Lower lobe of right lung (tissue), 2 donors: ENCODE measurements around the gene SYNGAP1. TPM values are rescaled to one million over a fixed set of nuclear protein-coding genes. Genes with fewer than 3 reads are reported as not detected.

Source experiments
- ATAC-seq, 2 donors: fragments of 200-7000 bp; cut with Tn5 transposase; one replicate each; pipeline ENCODE4 v1.9.1; 2020 to 2022; ENCODE audit warnings: mild to moderate bottlenecking in 2 of 2, moderate library complexity in 2 of 2
- DNase-seq: peaks from one replicate; pipeline ENCODE4 v3.0.0-alpha.2; 2020
- H3K27ac ChIP-seq: fragments of 200-600 bp; one replicate; pipeline ENCODE4 v1.8.0; 2022
- H3K27me3 ChIP-seq: fragments of 200-600 bp; one replicate; pipeline ENCODE4 v1.8.0; 2022; ENCODE audit warnings: low read depth
- H3K36me3 ChIP-seq: fragments of 200-600 bp; one replicate; pipeline ENCODE4 v1.8.0; 2022; ENCODE audit warnings: mild to moderate bottlenecking
- H3K4me1 ChIP-seq: fragments of 200-600 bp; one replicate; pipeline ENCODE4 v1.8.0; 2022
- H3K4me3 ChIP-seq: fragments of 200-600 bp; one replicate; pipeline ENCODE4 v1.8.0; 2022; ENCODE audit warnings: mild to moderate bottlenecking
- H3K9me3 ChIP-seq: fragments of 200-600 bp; one replicate; pipeline ENCODE4 v1.8.0; 2022
- CTCF ChIP-seq: fragments of 200-600 bp; IDR thresholded peaks from one replicate; pipeline ENCODE4 v1.8.0; 2022; ENCODE audit warnings: antibody characterized with exemption, mild to moderate bottlenecking
- intact Hi-C: fragments of 100-400 bp; cut with DNase I; formaldehyde crosslinking; loops from one replicate; pipeline ENCODE4 v1.11.0; 2022
- total RNA-seq: library from RNA; stranded (reverse); fragmentation: NEBNext Ultra II Directional; extraction: Animal tissue kit (Norgen Biotek cat#: 25700); gene quantifications from one replicate; pipeline ENCODE4 v1.2.1, GENCODE V29; 2021
- donor health status: DM: no; HTN: yes; CAD: no; lungs with severe emphysema.

SYNGAP1 gene
- total RNA-seq, 1 donor from 2014 or later: 21.6 TPM

GRCh38 chr6:33390767-33391277 is 29.0 kb upstream of the SYNGAP1 start:
- Histone ChIP-seq H3K9me3 (no peaks in the 10 kb centered on the region), H3K36me3 (no peaks in the 10 kb centered on the region), H3K4me1 (peaks cover 17% of the 10 kb centered on the region), H3K4me3 (peak overlapping the region; percentile 60), H3K27ac (peak overlapping the region; percentile 90), H3K27me3 (no peaks in the 10 kb centered on the region)
- ATAC-seq: no peak
- DNase-seq: no peak
- no peak for TF ChIP-seq CTCF
- intact Hi-C loops: no loop called here

GRCh38 chr6:33391278-33391921 is 28.5 kb upstream of the SYNGAP1 start, which contains the start of gene KIFC1:
Gene KIFC1 (plus strand): TSS chr6:33391823. CDS start chr6:33391986, 163 bp downstream.
- intact Hi-C loops: no loop called here
- peak; percentile 100 for DNase-seq
- Histone ChIP-seq H3K4me1 (peaks cover 17% of the 10 kb centered on the region), H3K9me3 (no peaks in the 10 kb centered on the region), H3K36me3 (no peaks in the 10 kb centered on the region), H3K4me3 (peak within 1 kb of the TSS; percentile 60), H3K27me3 (no peaks in the 10 kb centered on the region), H3K27ac (peak within 1 kb of the TSS; percentile 90)
- ATAC-seq: peak; percentile 97 to 98
- peak; percentile 97 for TF ChIP-seq CTCF

- Histone ChIP-seq H3K27ac (peak overlapping the region; percentile 90), H3K9me3 (no peaks in the 10 kb centered on the region), H3K36me3 (no peaks in the 10 kb centered on the region), H3K4me1 (peaks cover 17% of the 10 kb centered on the region), H3K27me3 (no peaks in the 10 kb centered on the region), H3K4me3 (peak overlapping the region; percentile 60)
- no peak for ATAC-seq
- no peak for TF ChIP-seq CTCF
- intact Hi-C loops: no loop called here
- DNase-seq: no peak
Measured at GRCh38 chr6:33391922-33392594, 27.8 kb upstream of the SYNGAP1 start.

- DNase-seq: no peak
- Histone ChIP-seq H3K27me3 (no peaks in the 10 kb centered on the region), H3K9me3 (no peaks in the 10 kb centered on the region), H3K4me1 (peaks cover 17% of the 10 kb centered on the region), H3K36me3 (no peaks in the 10 kb centered on the region), H3K4me3 (peak overlapping the region; percentile 60), H3K27ac (no peak overlapping the region)
- ATAC-seq: no peak
- intact Hi-C loops: no loop called here
- no peak for TF ChIP-seq CTCF
Measured at GRCh38 chr6:33392595-33392948, 27.3 kb upstream of the SYNGAP1 start.

- Histone ChIP-seq H3K27me3 (no peaks in the 10 kb centered on the region), H3K4me3 (no peak overlapping the region)
Measured at GRCh38 chr6:33392979-33393378, 26.9 kb upstream of the SYNGAP1 start.

More at GRCh38 chr6:33392979-33393378, 26.9 kb upstream of the SYNGAP1 start:
- no peak for TF ChIP-seq CTCF
- DNase-seq (no peak), ATAC-seq (no peak)
- Histone ChIP-seq H3K27ac (no peak overlapping the region), H3K4me1 (peaks cover 17% of the 10 kb centered on the region), H3K36me3 (no peaks in the 10 kb centered on the region), H3K9me3 (no peaks in the 10 kb centered on the region)
- intact Hi-C loops: no loop called here
